ENCODE data around the gene HLX. TPM values are rescaled to one million over a fixed set of nuclear protein-coding genes. Genes with fewer than 3 reads are reported as not detected.

The HLX gene
- total RNA-seq, 1 experiment from 2014 or later: not detected

DNA sequence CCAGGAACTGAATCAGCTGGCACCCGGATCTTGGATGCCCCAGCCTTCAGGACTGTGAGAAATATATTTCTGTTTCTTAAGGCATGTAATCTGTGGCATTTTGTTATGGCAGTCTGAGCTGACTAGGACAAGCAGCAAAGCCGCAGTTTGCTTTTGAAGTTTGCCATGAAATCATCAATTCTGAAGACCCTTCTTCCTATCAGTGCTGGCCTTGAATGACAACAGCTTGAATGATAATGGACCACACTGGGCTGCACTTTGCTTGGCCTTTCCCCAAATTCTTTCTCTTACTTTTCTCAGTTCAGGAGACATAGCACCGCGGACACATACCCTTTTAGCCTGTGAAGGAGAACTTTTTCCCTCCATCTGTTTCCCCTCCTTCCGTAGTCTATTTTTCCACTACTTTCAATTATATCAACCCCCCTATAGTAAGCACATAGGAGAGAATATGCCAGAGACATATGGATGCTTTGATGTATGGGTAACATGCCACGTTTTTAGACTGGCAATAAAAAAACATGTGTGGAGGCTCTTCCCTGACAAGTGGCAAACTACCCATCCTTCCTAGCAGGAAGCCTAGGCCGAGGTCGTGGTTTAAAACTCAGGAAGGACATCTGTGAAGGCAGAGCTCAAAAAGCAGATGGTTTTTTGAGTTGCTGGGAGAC is 42.9 kb downstream of the HLX start:
- H2AFZ ChIP-seq (ENCODE audit: low read length): no peak overlapping the region
- no peaks in the 10 kb centered on the region for H4K20me1 ChIP-seq (ENCODE audit: insufficient read depth, low read depth, low read length)
- no peak overlapping the region for H3K4me2 ChIP-seq (ENCODE audit: low read depth, low read length, poor library complexity, severe bottlenecking)
- no peaks in the 10 kb centered on the region for H3K9me2 ChIP-seq (replicated peaks; ENCODE audit: insufficient read depth, low read length)
- no peaks in the 10 kb centered on the region for H3K79me2 ChIP-seq (ENCODE audit: low read length)
- no peaks in the 10 kb centered on the region for H3K9me3 ChIP-seq (ENCODE audit: low read length)
- no peak overlapping the region for H3K4me3 ChIP-seq (ENCODE audit: low read length)
- DNase-seq: no peak
- H3K4me1 ChIP-seq (ENCODE audit: low read length): no peaks in the 10 kb centered on the region
- H3K9ac ChIP-seq (ENCODE audit: low read length): no peak overlapping the region
- H3K27ac ChIP-seq (ENCODE audit: low read length): no peak overlapping the region
- H3K27me3 ChIP-seq (ENCODE audit: low read length): no peaks in the 10 kb centered on the region
- no peaks in the 10 kb centered on the region for H3K36me3 ChIP-seq (ENCODE audit: insufficient read depth, low read length)

- H3K27me3 ChIP-seq (ENCODE audit: low read length): no peaks in the 10 kb centered on the region
- H3K4me2 ChIP-seq (ENCODE audit: low read depth, low read length, poor library complexity, severe bottlenecking): no peak overlapping the region
- no peaks in the 10 kb centered on the region for H3K79me2 ChIP-seq (ENCODE audit: low read length)
- no peaks in the 10 kb centered on the region for H3K4me1 ChIP-seq (ENCODE audit: low read length)
- no peaks in the 10 kb centered on the region for H3K36me3 ChIP-seq (ENCODE audit: insufficient read depth, low read length)
- H3K4me3 ChIP-seq (ENCODE audit: low read length): no peak overlapping the region
- no peak overlapping the region for H3K27ac ChIP-seq (ENCODE audit: low read length)
- H3K9me3 ChIP-seq (ENCODE audit: low read length): no peaks in the 10 kb centered on the region
- no peak overlapping the region for H3K9ac ChIP-seq (ENCODE audit: low read length)
- H2AFZ ChIP-seq (ENCODE audit: low read length): no peak overlapping the region
- no peak for DNase-seq
- no peaks in the 10 kb centered on the region for H4K20me1 ChIP-seq (ENCODE audit: insufficient read depth, low read depth, low read length)
- no peaks in the 10 kb centered on the region for H3K9me2 ChIP-seq (replicated peaks; ENCODE audit: insufficient read depth, low read length)
Measured at GRCh38 chr1:220922951-220923350, 43.7 kb downstream of the HLX start.

DNA sequence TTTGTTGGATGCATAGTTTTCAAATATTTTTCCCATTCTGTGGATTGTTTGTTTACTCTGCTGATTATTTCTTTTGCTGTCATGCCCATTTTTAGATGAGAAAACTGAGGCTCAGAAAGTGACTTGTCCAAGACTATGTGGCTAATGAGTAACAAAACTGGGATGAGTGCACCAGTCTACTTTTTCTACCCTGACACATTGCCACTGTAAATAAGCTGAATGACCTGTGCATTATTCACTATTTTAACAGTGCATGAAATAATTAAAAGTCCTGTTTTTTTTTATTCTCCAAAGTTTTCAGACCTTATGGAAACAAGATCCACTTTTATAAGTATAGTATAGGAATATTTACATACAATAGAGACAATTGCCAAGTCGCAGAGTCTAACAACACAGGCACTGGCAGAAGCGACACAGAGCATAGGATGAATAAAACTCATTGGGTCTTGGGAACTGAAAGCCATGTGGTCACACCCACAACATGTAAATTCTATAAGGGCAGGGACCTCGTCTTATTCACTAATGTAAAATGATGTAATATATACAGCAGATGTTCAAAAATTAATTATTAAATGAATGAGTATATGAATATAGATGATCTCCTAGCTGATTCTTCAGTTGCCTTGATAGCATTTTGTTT is 45.2 kb downstream of the HLX start:
- Histone ChIP-seq H3K4me2 (ENCODE audit: low read depth, low read length, poor library complexity, severe bottlenecking) (no peak overlapping the region), H4K20me1 (ENCODE audit: insufficient read depth, low read depth, low read length) (no peaks in the 10 kb centered on the region), H3K27ac (ENCODE audit: low read length) (no peak overlapping the region), H3K9me3 (ENCODE audit: low read length) (no peaks in the 10 kb centered on the region), H3K36me3 (ENCODE audit: insufficient read depth, low read length) (no peaks in the 10 kb centered on the region), H3K9ac (ENCODE audit: low read length) (no peak overlapping the region), H3K9me2 (replicated peaks; ENCODE audit: insufficient read depth, low read length) (no peaks in the 10 kb centered on the region), H3K27me3 (ENCODE audit: low read length) (no peaks in the 10 kb centered on the region), H3K4me1 (ENCODE audit: low read length) (no peaks in the 10 kb centered on the region), H3K79me2 (ENCODE audit: low read length) (no peaks in the 10 kb centered on the region), H3K4me3 (ENCODE audit: low read length) (no peak overlapping the region), H2AFZ (ENCODE audit: low read length) (no peak overlapping the region)
- DNase-seq: no peak

DNA sequence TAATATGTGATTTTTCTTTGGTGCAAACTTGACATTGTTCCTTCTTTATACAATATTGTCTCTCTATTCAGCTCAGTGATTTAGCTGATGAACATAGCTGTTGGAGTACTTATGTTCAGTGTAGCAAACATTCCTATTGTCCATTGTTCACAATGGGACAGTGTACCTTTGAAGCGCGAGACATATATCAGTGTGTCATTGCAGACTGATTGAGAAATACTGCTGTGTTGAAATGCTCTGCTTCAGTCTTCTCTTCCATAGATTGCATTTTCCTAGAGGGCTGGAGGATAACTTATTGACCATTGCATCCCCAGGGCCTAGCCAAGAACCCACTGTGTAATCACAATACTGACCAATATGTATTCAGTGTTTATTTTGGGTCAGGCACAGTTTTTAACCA is 46.5 kb downstream of the HLX start:
- no peak overlapping the region for H3K27ac ChIP-seq (ENCODE audit: low read length)
- H3K4me3 ChIP-seq (ENCODE audit: low read length): no peak overlapping the region
- no peaks in the 10 kb centered on the region for H3K4me1 ChIP-seq (ENCODE audit: low read length)
- H3K36me3 ChIP-seq (ENCODE audit: insufficient read depth, low read length): no peaks in the 10 kb centered on the region
- DNase-seq: no peak
- no peak overlapping the region for H2AFZ ChIP-seq (ENCODE audit: low read length)
- H3K27me3 ChIP-seq (ENCODE audit: low read length): no peaks in the 10 kb centered on the region
- no peaks in the 10 kb centered on the region for H4K20me1 ChIP-seq (ENCODE audit: insufficient read depth, low read depth, low read length)
- H3K9me3 ChIP-seq (ENCODE audit: low read length): no peaks in the 10 kb centered on the region
- no peak overlapping the region for H3K4me2 ChIP-seq (ENCODE audit: low read depth, low read length, poor library complexity, severe bottlenecking)
- H3K9me2 ChIP-seq (replicated peaks; ENCODE audit: insufficient read depth, low read length): no peaks in the 10 kb centered on the region
- H3K79me2 ChIP-seq (ENCODE audit: low read length): no peaks in the 10 kb centered on the region
- no peak overlapping the region for H3K9ac ChIP-seq (ENCODE audit: low read length)

GRCh38 chr1:220926146-220926545 is 46.9 kb downstream of the HLX start:
- H3K9me2 ChIP-seq (replicated peaks; ENCODE audit: insufficient read depth, low read length): no peaks in the 10 kb centered on the region
- no peak overlapping the region for H3K9ac ChIP-seq (ENCODE audit: low read length)
- no peak overlapping the region for H3K4me2 ChIP-seq (ENCODE audit: low read depth, low read length, poor library complexity, severe bottlenecking)
- no peak overlapping the region for H3K4me3 ChIP-seq (ENCODE audit: low read length)
- no peaks in the 10 kb centered on the region for H3K4me1 ChIP-seq (ENCODE audit: low read length)
- no peak overlapping the region for H2AFZ ChIP-seq (ENCODE audit: low read length)
- no peaks in the 10 kb centered on the region for H4K20me1 ChIP-seq (ENCODE audit: insufficient read depth, low read depth, low read length)
- no peaks in the 10 kb centered on the region for H3K79me2 ChIP-seq (ENCODE audit: low read length)
- no peaks in the 10 kb centered on the region for H3K36me3 ChIP-seq (ENCODE audit: insufficient read depth, low read length)
- no peak for DNase-seq
- no peak overlapping the region for H3K27ac ChIP-seq (ENCODE audit: low read length)
- H3K27me3 ChIP-seq (ENCODE audit: low read length): no peaks in the 10 kb centered on the region
- H3K9me3 ChIP-seq (ENCODE audit: low read length): no peaks in the 10 kb centered on the region

- Histone ChIP-seq H4K20me1 (ENCODE audit: insufficient read depth, low read depth, low read length) (no peaks in the 10 kb centered on the region), H3K4me2 (ENCODE audit: low read depth, low read length, poor library complexity, severe bottlenecking) (no peak overlapping the region), H3K27me3 (ENCODE audit: low read length) (no peaks in the 10 kb centered on the region), H3K79me2 (ENCODE audit: low read length) (no peaks in the 10 kb centered on the region), H3K36me3 (ENCODE audit: insufficient read depth, low read length) (no peaks in the 10 kb centered on the region), H3K27ac (ENCODE audit: low read length) (no peak overlapping the region), H2AFZ (ENCODE audit: low read length) (no peak overlapping the region), H3K9me3 (ENCODE audit: low read length) (no peaks in the 10 kb centered on the region), H3K9me2 (replicated peaks; ENCODE audit: insufficient read depth, low read length) (no peaks in the 10 kb centered on the region), H3K9ac (ENCODE audit: low read length) (no peak overlapping the region), H3K4me1 (ENCODE audit: low read length) (no peaks in the 10 kb centered on the region), H3K4me3 (ENCODE audit: low read length) (no peak overlapping the region)
- DNase-seq: no peak
Measured at GRCh38 chr1:220927442-220927841, 48.2 kb downstream of the HLX start.

DNA sequence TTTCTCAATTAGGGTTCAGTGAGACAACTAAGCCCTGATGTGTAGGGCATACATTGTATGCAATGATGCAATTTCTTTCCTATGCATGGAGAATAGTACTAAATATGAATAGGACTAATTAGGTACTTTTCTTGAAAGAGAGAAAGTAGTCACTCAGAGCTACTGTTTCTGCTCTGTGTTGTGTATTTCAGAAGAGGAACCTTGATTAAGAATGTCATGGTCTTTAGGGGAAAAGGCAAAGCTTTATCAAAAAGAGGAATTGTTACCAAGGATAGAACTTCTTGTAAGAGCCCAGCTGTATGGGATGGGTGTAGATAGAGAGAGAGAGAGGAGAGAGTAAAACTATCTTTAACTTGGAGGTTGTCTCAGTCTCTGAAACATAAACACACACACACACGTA is 49.1 kb downstream of the HLX start:
- Histone ChIP-seq H3K9ac (ENCODE audit: low read length) (no peak overlapping the region), H3K9me2 (replicated peaks; ENCODE audit: insufficient read depth, low read length) (no peaks in the 10 kb centered on the region), H3K36me3 (ENCODE audit: insufficient read depth, low read length) (no peaks in the 10 kb centered on the region), H3K27me3 (ENCODE audit: low read length) (no peaks in the 10 kb centered on the region), H4K20me1 (ENCODE audit: insufficient read depth, low read depth, low read length) (no peaks in the 10 kb centered on the region), H3K4me2 (ENCODE audit: low read depth, low read length, poor library complexity, severe bottlenecking) (no peak overlapping the region), H2AFZ (ENCODE audit: low read length) (no peak overlapping the region), H3K4me1 (ENCODE audit: low read length) (no peaks in the 10 kb centered on the region), H3K27ac (ENCODE audit: low read length) (no peak overlapping the region), H3K9me3 (ENCODE audit: low read length) (no peaks in the 10 kb centered on the region), H3K79me2 (ENCODE audit: low read length) (no peaks in the 10 kb centered on the region), H3K4me3 (ENCODE audit: low read length) (no peak overlapping the region)
- no peak for DNase-seq

DNA sequence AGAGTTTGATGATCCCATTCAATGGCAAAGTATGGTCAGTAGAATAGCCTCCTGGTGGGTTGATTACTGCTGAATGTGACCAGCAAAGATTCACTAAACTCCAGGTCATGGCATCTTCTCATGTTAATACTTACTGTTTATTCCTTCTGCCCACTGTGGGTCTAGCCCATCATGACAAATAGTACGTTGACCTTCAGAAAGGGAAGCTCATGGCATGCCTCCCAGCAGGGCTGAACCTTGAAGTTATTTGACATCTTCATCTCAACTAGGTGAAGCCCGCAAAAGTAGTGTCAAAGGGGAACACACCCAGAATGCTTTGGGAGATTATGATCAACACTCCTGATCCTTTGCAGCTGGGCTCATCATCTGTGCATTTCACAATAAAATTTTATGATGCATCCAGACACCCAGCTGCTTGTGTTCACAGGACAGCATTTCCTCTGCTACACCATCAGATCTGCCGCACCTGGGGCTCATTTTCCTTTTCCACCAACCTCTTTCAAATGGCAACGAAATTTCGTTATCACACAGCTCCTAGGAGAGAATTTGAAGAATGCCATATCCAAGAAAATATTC is 49.6 kb downstream of the HLX start:
- Histone ChIP-seq H4K20me1 (ENCODE audit: insufficient read depth, low read depth, low read length) (no peaks in the 10 kb centered on the region), H3K9ac (ENCODE audit: low read length) (no peak overlapping the region), H3K4me3 (ENCODE audit: low read length) (no peak overlapping the region), H3K4me2 (ENCODE audit: low read depth, low read length, poor library complexity, severe bottlenecking) (no peak overlapping the region), H3K27ac (ENCODE audit: low read length) (no peak overlapping the region), H3K36me3 (ENCODE audit: insufficient read depth, low read length) (no peaks in the 10 kb centered on the region), H3K27me3 (ENCODE audit: low read length) (no peaks in the 10 kb centered on the region), H3K9me3 (ENCODE audit: low read length) (no peaks in the 10 kb centered on the region), H3K4me1 (ENCODE audit: low read length) (no peaks in the 10 kb centered on the region), H2AFZ (ENCODE audit: low read length) (no peak overlapping the region), H3K79me2 (ENCODE audit: low read length) (no peaks in the 10 kb centered on the region), H3K9me2 (replicated peaks; ENCODE audit: insufficient read depth, low read length) (no peaks in the 10 kb centered on the region)
- DNase-seq: no peak
